ENCODE measurements around the gene ERC2.

GRCh38 chr3:56477646-56478045 is 9.4 kb upstream of the ERC2 start:
- TF ChIP-seq, protein P1, sequence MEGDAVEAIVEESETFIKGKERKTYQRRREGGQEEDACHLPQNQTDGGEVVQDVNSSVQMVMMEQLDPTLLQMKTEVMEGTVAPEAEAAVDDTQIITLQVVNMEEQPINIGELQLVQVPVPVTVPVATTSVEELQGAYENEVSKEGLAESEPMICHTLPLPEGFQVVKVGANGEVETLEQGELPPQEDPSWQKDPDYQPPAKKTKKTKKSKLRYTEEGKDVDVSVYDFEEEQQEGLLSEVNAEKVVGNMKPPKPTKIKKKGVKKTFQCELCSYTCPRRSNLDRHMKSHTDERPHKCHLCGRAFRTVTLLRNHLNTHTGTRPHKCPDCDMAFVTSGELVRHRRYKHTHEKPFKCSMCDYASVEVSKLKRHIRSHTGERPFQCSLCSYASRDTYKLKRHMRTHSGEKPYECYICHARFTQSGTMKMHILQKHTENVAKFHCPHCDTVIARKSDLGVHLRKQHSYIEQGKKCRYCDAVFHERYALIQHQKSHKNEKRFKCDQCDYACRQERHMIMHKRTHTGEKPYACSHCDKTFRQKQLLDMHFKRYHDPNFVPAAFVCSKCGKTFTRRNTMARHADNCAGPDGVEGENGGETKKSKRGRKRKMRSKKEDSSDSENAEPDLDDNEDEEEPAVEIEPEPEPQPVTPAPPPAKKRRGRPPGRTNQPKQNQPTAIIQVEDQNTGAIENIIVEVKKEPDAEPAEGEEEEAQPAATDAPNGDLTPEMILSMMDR (IDR thresholded peaks at IDR 0.05; ENCODE audit: insufficient read depth, low read depth, low read length): no peak
- TF ChIP-seq EZH2 (IDR thresholded peaks at IDR 0.05; ENCODE audit: insufficient read depth, low read length): no peak

Data from astrocyte (in vitro differentiated cells and primary cell).